ENCODE results near the gene RHOG. TPM values are rescaled to one million over a fixed set of nuclear protein-coding genes. Genes with fewer than 3 reads are reported as not detected.

Gene RHOG
- total and polyA plus RNA-seq, 2 donors = 35.1 to 77.3 TPM

GRCh38 chr11:3783611-3784010, 57.1 kb downstream of the RHOG start:
- Histone ChIP-seq H3K36me3 (ENCODE audit: control insufficient read depth in 2 of 2, insufficient read depth in 2 of 2, low read length in 1 of 2) (peaks cover 22 to 42% of the 10 kb centered on the region in 2 donors), H3K4me1 (ENCODE audit: control insufficient read depth in 2 of 2, insufficient read depth in 2 of 2, low read length in 2 of 2) (peaks cover 0 to 11% of the 10 kb centered on the region in 2 donors), H3K9me3 (ENCODE audit: control insufficient read depth in 2 of 2, insufficient read depth in 1 of 2, low read length in 1 of 2) (no peaks in the 10 kb centered on the region), H3K4me3 (ENCODE audit: low read length in 2 of 2) (no peak overlapping the region), H3K27me3 (ENCODE audit: control insufficient read depth in 2 of 2, insufficient read depth in 1 of 2, low read length in 1 of 2) (no peaks in the 10 kb centered on the region), H3K27ac (ENCODE audit: low read depth in 1 of 2, low read length in 1 of 2) (no peak overlapping the region)
- DNase-seq (ENCODE audit: low read depth in 6 of 9, low spot score in 9 of 9) = no peak
- WGBS = 95% methylated on average over 4 of the region's 4 CpGs

DNA sequence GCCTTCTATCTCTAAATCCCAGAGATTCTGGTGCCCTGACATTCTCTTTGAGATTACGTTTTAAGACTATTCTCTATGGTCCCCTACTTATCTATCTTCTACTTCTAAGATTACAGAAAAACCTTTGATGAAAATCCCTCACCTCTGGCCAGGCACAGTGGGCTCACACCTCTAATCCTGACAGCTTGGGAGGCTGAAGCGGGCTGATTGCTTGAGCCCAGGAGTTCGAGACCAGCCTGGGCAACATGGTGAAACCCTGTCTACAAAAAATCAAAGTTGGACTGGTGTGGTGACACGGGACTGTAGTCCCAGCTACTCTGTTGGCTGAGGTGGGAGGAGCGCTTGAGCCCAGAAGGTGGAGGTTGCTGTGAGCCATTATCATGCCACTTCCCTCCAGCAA, 57.8 kb downstream of the RHOG start:
- peaks cover 22 to 49% of the 10 kb centered on the region in 2 donors for H3K36me3 ChIP-seq (ENCODE audit: control insufficient read depth in 2 of 2, insufficient read depth in 2 of 2, low read length in 1 of 2)
- H3K9me3 ChIP-seq (ENCODE audit: control insufficient read depth in 2 of 2, insufficient read depth in 1 of 2, low read length in 1 of 2) = no peaks in the 10 kb centered on the region
- H3K27me3 ChIP-seq (ENCODE audit: control insufficient read depth in 2 of 2, insufficient read depth in 1 of 2, low read length in 1 of 2) = no peaks in the 10 kb centered on the region
- 98% methylated on average over 5 of the region's 5 CpGs for WGBS
- DNase-seq (ENCODE audit: low read depth in 6 of 9, low spot score in 9 of 9) = no peak
- H3K4me1 ChIP-seq (ENCODE audit: control insufficient read depth in 2 of 2, insufficient read depth in 2 of 2, low read length in 2 of 2) = peaks cover 0 to 11% of the 10 kb centered on the region in 2 donors
- H3K27ac ChIP-seq (ENCODE audit: low read depth in 1 of 2, low read length in 1 of 2) = no peak overlapping the region
- H3K4me3 ChIP-seq (ENCODE audit: low read length in 2 of 2) = no peak overlapping the region

DNA sequence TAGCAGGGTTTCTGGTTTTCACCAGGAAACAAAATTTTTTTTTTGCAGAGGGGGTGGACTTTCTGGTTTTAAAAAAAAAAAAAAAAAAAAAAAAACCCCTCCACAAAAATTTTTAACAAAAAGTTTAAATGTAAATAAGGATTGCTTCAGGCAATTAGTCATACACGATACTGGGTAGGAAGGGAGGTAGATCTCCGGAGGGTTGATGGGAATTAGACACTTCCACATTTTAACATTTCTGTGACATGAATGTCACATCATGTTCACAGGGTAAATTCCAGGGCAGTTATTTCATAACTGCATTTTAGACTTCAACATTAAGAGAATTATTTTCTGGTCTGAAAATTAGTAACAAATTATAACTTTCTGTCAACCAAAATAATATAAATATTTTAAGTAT, 59.3 kb downstream of the RHOG start:
- Histone ChIP-seq H3K4me3 (ENCODE audit: low read length in 2 of 2) (no peak overlapping the region), H3K4me1 (ENCODE audit: control insufficient read depth in 2 of 2, insufficient read depth in 2 of 2, low read length in 2 of 2) (peaks cover 0 to 11% of the 10 kb centered on the region in 2 donors), H3K27ac (ENCODE audit: low read depth in 1 of 2, low read length in 1 of 2) (no peak overlapping the region)

More for the DNA sequence above, 59.3 kb downstream of the RHOG start:
- DNase-seq (ENCODE audit: low read depth in 6 of 9, low spot score in 9 of 9) = no peak
- Histone ChIP-seq H3K36me3 (ENCODE audit: control insufficient read depth in 2 of 2, insufficient read depth in 2 of 2, low read length in 1 of 2) (peaks cover 25 to 57% of the 10 kb centered on the region in 2 donors), H3K9me3 (ENCODE audit: control insufficient read depth in 2 of 2, insufficient read depth in 1 of 2, low read length in 1 of 2) (no peaks in the 10 kb centered on the region), H3K27me3 (ENCODE audit: control insufficient read depth in 2 of 2, insufficient read depth in 1 of 2, low read length in 1 of 2) (no peaks in the 10 kb centered on the region)
- 39% methylated on average over 2 of the region's 2 CpGs for WGBS

Other genes with a start within 250 kb of the RHOG start
- 0.09 TPM for gene ART5, start 199.0 kb downstream of the RHOG start, total RNA-seq
- gene ART5, start 199.0 kb downstream of the RHOG start, polyA plus RNA-seq = 0.39 TPM
- gene ART1, start 195.8 kb downstream of the RHOG start, total RNA-seq = not detected
- 0.02 TPM for gene ART1, start 195.8 kb downstream of the RHOG start, polyA plus RNA-seq
- 0.76 TPM for gene CHRNA10, start 169.6 kb downstream of the RHOG start, total RNA-seq
- 2.7 TPM for gene CHRNA10, start 169.6 kb downstream of the RHOG start, polyA plus RNA-seq
- 59.0 TPM for gene NUP98, start 43.4 kb downstream of the RHOG start, total RNA-seq
- gene NUP98, start 43.4 kb downstream of the RHOG start, polyA plus RNA-seq = 23.0 TPM
- 10.5 TPM for gene PGAP2, start 32.4 kb downstream of the RHOG start, total RNA-seq
- gene PGAP2, start 32.4 kb downstream of the RHOG start, polyA plus RNA-seq = 24.0 TPM
- gene STIM1, start 14.7 kb upstream of the RHOG start, total RNA-seq = 30.8 TPM
- gene STIM1, start 14.7 kb upstream of the RHOG start, polyA plus RNA-seq = 33.0 TPM

All from thymus (tissue), 11 donors.